ENCODE data around the gene ATP6AP1.

GRCh38 chrX:154468217-154468616, 39.7 kb downstream of the ATP6AP1 start:
- TF ChIP-seq, protein P1, sequence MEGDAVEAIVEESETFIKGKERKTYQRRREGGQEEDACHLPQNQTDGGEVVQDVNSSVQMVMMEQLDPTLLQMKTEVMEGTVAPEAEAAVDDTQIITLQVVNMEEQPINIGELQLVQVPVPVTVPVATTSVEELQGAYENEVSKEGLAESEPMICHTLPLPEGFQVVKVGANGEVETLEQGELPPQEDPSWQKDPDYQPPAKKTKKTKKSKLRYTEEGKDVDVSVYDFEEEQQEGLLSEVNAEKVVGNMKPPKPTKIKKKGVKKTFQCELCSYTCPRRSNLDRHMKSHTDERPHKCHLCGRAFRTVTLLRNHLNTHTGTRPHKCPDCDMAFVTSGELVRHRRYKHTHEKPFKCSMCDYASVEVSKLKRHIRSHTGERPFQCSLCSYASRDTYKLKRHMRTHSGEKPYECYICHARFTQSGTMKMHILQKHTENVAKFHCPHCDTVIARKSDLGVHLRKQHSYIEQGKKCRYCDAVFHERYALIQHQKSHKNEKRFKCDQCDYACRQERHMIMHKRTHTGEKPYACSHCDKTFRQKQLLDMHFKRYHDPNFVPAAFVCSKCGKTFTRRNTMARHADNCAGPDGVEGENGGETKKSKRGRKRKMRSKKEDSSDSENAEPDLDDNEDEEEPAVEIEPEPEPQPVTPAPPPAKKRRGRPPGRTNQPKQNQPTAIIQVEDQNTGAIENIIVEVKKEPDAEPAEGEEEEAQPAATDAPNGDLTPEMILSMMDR (IDR thresholded peaks at IDR 0.05 in 2 of 3, conservative IDR thresholded peaks at IDR 0.05 in 1 of 3; ENCODE audit: control insufficient read depth in 2 of 3, extremely low read depth in 1 of 3, insufficient read depth in 1 of 3, low read depth in 3 of 3, low read length in 3 of 3), result no peak
- TF ChIP-seq, protein P2, sequence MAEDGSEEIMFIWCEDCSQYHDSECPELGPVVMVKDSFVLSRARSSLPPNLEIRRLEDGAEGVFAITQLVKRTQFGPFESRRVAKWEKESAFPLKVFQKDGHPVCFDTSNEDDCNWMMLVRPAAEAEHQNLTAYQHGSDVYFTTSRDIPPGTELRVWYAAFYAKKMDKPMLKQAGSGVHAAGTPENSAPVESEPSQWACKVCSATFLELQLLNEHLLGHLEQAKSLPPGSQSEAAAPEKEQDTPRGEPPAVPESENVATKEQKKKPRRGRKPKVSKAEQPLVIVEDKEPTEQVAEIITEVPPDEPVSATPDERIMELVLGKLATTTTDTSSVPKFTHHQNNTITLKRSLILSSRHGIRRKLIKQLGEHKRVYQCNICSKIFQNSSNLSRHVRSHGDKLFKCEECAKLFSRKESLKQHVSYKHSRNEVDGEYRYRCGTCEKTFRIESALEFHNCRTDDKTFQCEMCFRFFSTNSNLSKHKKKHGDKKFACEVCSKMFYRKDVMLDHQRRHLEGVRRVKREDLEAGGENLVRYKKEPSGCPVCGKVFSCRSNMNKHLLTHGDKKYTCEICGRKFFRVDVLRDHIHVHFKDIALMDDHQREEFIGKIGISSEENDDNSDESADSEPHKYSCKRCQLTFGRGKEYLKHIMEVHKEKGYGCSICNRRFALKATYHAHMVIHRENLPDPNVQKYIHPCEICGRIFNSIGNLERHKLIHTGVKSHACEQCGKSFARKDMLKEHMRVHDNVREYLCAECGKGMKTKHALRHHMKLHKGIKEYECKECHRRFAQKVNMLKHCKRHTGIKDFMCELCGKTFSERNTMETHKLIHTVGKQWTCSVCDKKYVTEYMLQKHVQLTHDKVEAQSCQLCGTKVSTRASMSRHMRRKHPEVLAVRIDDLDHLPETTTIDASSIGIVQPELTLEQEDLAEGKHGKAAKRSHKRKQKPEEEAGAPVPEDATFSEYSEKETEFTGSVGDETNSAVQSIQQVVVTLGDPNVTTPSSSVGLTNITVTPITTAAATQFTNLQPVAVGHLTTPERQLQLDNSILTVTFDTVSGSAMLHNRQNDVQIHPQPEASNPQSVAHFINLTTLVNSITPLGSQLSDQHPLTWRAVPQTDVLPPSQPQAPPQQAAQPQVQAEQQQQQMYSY (CRISPR knock-in tag; IDR thresholded peaks at IDR 0.05), result no peak
- TF ChIP-seq ZNF274 (IDR thresholded peaks at IDR 0.05; ENCODE audit: insufficient read depth, insufficient read length), result no peak
- no peak for TF ChIP-seq E4F1 (IDR thresholded peaks at IDR 0.05; ENCODE audit: borderline replicate concordance, partially characterized antibody)
- TF ChIP-seq FOXM1 (IDR thresholded peaks at IDR 0.05; ENCODE audit: low read depth, low read length), result no peak
- TF ChIP-seq, protein P3, sequence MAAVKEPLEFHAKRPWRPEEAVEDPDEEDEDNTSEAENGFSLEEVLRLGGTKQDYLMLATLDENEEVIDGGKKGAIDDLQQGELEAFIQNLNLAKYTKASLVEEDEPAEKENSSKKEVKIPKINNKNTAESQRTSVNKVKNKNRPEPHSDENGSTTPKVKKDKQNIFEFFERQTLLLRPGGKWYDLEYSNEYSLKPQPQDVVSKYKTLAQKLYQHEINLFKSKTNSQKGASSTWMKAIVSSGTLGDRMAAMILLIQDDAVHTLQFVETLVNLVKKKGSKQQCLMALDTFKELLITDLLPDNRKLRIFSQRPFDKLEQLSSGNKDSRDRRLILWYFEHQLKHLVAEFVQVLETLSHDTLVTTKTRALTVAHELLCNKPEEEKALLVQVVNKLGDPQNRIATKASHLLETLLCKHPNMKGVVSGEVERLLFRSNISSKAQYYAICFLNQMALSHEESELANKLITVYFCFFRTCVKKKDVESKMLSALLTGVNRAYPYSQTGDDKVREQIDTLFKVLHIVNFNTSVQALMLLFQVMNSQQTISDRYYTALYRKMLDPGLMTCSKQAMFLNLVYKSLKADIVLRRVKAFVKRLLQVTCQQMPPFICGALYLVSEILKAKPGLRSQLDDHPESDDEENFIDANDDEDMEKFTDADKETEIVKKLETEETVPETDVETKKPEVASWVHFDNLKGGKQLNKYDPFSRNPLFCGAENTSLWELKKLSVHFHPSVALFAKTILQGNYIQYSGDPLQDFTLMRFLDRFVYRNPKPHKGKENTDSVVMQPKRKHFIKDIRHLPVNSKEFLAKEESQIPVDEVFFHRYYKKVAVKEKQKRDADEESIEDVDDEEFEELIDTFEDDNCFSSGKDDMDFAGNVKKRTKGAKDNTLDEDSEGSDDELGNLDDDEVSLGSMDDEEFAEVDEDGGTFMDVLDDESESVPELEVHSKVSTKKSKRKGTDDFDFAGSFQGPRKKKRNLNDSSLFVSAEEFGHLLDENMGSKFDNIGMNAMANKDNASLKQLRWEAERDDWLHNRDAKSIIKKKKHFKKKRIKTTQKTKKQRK (IDR thresholded peaks at IDR 0.05; ENCODE audit: low read depth, low read length), result no peak
- TF ChIP-seq HCFC1 (IDR thresholded peaks at IDR 0.05; ENCODE audit: low read length), result no peak

Data from GM12878 (cell line).